Measurements from ENCODE around the gene RPH3AL.

RPH3AL gene, protein sequence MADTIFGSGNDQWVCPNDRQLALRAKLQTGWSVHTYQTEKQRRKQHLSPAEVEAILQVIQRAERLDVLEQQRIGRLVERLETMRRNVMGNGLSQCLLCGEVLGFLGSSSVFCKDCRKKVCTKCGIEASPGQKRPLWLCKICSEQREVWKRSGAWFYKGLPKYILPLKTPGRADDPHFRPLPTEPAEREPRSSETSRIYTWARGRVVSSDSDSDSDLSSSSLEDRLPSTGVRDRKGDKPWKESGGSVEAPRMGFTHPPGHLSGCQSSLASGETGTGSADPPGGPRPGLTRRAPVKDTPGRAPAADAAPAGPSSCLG

DNA sequence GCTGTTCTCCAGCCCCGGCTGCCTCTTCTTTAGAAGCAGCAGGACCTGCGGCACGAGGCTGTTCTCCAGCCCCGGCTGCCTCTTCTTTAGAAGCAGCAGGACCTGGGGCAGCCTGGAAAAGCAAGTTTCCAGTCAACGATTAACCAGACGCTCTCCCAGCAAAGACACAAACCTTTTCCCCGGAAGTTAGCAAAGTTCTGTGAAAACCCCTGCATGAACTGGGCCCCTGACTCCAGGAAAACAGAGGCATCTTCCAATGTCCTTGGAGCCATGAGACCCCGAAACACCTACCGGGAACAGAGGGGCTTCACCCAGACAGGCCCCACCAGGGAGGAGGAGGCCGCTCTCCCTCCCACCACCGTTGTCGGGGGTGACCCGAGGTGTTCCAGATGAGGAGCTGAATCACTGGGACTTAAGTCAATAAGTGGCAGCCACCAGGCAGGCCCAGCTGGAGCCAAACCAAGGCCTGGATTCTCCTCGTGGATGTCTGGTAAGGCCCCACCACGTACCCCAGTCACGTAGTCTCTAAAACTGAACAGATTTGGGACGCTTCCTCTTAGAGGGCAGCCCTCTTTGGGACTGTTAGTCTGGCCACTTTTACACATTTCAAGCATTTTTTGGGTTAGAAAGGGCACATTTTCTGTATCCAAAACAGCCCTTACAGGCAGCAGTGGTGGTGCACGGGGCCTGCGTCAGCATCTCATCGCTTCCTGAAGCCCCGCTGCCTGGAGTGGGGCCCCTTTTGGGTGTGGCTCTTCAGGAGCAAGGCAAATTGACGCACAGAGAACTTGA is at the start of gene RPH3AL:
Gene RPH3AL (minus strand): TSS at position 387 of the 792 bp plus-strand sequence. CDS start 25,264 bp downstream, outside the sequence.
- no peak for DNase-seq (ENCODE audit: low read depth)

DNA sequence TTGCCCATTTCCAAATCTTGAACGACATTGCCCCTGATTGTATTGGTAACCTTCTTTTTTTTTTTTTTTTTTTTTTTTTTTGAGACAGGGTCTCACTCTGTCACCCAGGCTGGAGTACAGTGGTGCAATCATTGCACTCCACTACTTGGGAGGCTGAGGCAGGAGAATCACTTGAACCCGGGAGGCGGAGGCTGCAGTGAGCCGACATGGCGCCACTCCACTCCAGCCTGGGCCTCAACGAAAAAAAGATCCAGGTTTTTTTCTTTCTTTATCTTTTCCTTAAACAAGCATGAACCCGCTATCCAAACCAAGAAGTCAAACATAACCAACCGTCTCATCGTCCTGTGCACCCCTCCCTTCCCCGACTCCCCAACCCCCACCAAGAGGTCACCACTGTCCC is 47.6 kb upstream of the RPH3AL start:
- DNase-seq (ENCODE audit: low read depth) = no peak

DNA sequence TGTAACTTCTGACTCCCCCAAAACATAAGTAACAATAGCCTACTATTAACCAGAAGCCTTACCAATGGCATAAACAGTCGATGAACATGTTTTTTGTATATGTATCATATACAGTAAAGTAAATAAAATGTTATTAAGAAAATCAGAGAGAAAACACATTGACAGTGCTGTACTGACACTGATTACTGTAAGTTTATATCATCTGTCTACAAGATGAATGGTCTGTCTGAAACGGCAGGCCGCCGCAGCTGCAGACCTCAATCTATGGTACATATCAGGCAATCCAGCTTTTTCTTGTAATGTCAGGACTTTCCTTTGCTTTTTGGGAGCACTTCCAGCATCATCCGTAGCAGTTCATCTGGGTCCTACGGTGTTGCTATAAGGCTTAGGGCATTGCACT is 44.2 kb upstream of the RPH3AL start:
- DNase-seq (ENCODE audit: low read depth) = no peak

DNA sequence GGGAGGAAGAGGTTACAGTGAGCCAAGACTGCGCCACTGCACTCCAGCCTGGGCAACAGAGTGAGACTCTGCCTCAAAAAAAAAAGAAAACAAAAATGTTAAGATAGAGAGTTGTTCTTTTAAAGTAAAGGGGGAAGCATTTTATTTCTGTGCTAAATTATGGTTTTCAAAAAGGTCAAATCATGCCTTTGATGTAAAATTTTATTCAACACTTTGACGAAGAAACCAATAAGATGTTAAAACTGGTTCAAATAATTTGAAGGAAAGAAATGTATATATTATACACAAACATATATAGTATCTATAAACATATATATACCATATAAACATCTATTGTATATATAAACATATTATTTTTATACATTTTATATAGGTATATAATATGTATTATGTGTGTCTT is 43.4 kb upstream of the RPH3AL start:
- DNase-seq (ENCODE audit: low read depth) = no peak

DNA sequence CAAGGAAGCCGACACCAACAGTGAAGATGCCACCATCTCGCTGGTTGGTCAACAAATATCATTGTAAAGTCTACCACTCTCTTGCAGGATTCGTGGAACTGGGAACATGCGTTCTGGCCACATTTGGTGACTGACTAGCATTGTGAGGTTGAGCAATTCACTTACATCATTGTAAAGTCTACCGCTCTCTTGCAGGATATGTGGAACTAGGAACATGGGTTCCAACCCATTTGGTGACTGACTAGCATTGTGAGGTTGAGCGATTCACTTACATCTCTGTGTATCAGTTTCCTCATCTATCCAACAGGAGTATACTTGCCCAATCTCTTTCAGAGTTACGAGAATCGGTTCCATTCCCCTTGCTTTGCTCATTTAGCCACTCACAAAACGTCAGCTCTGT is 42.6 kb upstream of the RPH3AL start:
- DNase-seq (ENCODE audit: low read depth) = no peak

DNA sequence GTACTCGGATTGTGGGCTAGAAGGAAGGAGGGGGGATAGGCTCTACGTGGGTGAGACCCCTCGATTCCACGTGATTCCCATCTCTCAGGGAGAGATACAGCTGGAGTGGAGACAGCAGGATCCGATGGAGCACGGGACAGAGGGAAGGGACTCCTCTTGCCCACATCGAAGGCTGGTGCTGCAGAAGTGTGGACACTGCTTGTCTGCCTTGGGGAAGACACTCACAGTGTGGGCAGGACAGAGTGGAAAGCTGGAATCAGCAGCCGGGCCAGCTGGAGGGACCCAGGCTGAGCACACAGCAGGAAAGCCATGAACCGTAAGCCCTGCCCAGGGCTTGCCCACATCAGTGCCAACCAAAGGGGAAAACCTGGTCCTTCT is 42.1 kb upstream of the RPH3AL start:
- DNase-seq (ENCODE audit: low read depth) = no peak

DNA sequence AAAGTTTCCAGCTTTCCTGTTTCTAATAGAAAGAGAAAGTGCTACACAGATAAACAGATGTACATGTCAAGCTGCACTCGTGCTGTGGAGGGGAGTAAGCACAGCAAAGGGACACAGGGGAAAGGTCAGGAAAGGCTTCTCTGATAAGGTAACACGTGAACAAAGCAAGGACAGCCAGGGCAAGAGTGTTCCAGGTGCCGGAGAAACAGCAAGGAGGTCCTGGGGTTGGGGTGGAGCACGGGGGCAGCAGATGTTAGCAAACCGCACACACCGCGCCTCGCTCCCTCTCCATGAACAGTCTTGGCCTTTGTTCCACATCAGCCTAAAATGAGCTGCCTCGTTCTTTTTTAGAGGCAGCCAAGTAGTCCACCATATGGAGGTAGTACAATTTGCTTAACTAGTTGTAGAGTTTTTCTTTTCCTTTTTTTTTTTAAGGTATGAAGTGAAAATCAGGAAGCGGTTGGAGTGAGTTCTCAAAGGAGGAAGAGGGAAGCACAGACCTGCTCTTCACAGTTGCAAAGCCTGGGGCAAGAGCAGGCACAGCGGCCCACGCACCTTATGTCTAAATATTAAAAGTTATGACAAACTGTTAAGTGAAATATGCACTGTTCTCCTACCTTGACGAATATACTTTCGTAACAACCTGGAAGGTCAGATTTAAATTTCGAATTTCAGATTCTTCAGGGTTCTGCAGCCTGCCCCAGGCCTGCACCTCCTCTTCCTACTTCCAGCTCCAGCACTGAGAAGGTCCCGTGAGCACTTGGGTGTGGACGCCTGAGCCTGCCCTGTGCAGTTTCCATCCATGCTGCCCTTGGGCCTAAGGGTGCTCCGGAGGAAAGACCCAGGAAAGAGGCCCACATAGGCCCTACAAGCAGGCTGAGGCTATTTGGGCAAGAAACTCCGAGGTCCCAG is 41.5 kb upstream of the RPH3AL start:
- DNase-seq (ENCODE audit: low read depth) = no peak

DNA sequence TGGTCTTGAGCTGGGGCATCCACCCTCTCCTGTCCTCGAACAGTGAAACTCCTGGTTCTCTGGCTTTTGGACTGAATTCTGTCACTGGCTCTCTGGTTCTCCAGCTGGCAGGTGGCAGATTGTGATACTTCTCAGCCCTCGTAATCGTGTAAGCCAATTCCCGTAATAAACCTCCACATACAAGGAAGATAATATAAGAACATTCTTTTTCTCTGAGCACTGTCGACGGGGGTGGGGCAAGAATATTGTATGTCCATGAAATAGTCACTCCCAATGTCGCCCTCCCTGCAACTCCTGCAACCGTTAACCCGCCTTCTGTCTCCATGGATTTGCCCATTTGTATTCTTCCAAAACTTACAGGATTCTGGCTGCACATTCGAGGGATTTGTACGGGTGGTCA is 39.2 kb upstream of the RPH3AL start:
- DNase-seq (ENCODE audit: low read depth) = no peak

DNA sequence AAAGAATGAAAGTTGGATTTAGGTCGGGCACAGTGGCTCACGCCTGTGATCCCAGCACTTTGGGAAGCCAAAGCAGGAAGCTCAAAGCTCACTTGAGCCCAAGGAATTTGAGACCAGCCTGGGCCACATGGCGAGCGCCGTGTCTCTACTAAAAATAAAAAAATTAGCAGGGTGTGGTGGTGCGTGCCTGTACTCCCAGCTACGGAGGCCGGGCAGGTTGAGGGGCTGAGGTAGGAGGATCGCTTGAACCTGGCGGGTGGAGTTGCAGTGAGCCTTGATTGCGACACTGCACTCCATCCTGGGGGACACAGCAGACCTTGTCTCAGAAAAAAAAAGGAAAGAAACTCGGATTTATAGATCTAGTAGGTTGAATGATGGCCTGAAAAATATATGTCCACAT is 37.4 kb upstream of the RPH3AL start:
- no peak for DNase-seq (ENCODE audit: low read depth)

DNA sequence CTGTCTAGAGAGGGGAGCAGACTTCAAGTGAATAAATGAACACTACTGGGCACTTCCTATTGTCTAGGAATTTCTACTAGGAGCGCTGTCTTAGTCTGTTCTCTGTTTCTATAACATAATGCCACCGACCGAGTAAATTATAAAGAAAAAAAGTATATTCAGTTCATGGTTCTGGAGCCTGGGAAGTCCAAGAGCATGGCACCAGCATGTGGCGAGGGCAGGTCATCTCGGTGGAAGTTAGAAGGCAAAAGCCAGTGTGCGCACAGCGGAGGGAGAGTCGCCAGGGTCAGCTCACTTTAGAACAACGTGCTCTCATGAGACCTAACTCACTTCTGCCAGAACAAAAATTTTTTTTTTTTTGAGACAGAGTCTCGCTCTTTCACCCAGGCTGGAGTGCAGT is 35.5 kb upstream of the RPH3AL start:
- no peak for DNase-seq (ENCODE audit: low read depth)

DNA sequence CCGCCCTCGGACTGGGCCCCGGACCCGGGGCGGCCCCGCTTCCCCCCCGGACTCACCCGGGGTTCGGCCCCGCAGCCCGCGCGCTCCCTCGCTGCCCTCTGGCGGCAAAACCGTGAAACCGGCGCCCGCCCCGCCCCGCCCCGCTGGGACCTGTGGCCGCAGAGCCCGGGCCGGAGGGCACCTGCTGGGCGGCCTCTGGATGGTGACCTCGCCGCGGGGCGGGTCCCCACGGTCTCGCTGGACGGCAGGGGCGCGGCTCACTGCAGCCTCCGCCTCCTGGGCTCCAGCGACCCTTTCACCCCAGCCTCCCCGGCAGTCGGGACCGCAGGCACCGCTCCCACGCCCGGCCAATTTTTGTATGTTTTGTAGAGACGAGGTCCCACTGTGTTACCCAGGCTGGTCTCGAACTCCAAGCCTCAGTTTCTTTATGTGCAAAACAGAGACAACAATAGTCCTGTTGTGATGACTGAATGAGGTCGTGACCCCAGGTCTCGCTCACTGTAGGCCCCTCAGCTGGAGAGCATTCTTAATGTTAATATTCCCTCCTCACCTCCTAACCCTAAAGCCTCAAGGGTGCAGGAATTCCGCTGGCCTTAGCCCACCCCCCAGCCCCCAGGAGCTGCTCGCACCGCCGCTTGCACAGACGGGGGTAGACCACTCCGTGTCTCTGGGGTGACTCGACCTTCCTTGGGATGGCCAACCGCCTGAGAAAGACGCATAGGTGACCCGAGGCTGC is 33.7 kb upstream of the RPH3AL start:
- DNase-seq (ENCODE audit: low read depth) = peak; percentile 18

DNA sequence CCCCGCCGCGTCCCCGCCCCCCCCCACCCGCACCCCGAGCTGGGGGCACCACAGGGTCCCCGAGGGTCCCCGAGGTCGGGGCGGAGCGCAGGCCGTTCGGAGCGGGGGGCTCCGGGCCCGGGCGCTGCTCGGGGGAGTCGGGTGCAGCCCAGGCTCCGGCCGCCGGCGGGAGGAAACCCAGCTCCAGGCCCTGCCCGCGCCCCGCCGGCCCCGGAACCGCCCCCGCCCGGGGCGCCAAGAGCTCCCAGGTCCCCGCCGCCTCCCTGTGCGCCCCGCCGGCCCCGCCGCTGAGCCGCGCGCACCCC is 33.2 kb upstream of the RPH3AL start:
- DNase-seq (ENCODE audit: low read depth) = no peak

DNA sequence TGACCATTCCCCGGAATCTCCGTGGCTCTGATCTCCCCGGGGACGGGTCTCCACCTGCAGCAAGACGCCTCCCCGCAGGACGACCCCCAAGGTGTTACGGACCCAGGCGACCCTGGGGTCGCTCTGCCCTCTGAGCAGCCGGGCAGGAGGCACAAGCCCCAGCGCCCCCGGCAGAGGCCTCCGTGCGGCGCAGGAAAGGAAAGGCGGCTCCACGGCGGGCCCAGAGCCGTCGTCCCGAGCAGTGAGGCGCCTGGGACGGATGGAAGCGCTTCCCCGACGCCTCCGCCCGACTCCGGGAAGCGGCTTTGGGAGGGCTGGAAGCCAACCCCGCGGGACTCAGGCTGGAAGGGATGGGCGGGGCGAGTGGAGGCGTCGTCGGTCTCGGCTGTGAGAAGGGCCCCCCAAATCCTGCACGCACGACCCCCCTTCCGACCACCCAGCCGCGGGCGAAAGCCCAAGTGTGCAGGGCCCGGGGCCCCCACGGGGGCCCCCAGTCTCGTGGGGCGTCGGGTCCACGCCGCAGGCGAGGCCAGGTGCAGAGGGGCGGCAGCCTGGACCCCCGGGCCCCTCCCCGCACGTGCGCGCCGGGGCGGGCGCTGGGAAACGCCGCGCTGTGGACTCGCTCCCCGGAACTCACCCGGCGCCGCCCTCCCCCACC is 32.7 kb upstream of the RPH3AL start:
- no peak for DNase-seq (ENCODE audit: low read depth)

DNA sequence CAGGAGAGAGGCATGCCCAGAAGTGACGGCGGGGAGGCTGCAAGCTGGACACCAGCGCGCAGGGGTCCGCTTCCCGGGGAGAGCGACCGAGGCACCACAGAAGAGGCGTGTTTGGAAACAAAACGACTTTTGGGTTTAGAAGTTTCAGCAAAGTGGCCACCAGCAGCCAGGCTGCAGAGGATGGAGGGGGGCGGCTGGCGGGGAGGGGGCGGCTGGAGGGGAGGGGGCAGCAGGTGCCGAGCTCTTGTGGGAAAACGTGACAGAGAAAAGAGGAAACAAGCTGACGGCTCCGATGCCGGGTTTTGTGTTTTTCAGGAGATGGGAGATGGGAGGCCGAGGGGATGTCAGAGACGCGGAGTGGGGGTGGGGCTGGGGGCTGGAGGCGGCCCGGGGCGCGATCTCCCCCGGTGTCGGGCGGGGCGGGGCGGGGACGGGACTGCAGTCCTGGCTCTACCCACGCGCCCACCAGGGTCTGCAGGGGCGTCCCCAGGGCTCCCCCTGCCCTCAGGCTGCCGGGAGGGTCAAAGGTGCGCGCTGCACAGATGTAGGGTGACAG is 32.1 kb upstream of the RPH3AL start:
- no peak for DNase-seq (ENCODE audit: low read depth)

DNA sequence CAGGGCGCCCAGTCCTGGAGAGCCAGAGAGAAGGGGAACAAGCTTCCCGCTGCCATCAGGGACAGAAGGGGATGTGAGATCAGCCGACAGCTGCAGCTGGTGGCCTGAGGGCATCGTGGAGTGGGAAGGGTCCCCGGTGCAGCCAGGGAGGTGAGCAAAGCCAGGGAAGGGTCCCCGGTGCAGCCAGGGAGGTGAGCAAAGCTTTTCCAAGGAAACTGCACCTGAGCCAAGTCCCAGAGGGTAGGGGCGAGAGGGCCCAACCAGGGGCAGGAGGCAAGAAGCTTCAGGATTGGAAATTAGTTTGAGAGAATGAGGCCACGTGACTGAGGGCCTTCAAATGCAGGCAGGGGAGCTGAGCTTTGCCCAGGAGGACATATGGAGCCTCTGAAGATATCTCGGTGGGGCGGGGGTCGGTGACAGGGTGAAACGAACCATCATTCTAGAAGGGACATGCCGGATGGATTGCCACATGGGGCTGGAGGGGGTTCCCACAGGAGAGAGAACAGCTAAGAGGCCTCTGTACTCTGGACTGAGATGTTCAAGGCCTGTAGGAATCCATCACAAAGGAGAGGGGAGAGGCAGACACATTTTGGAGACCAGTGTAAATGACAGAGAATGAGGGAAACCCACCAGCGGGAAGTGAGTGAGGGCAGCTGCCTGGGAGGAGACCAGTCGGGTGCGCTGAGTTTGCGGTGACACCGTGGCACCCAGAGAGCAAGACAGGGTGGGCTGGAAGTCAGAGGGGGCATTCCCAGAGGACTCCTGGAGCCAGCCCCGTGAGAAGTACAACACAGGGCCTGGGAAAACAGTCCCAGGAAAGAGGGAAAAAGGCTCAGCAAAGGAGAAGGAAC is 31.4 kb upstream of the RPH3AL start:
- no peak for DNase-seq (ENCODE audit: low read depth)

DNA sequence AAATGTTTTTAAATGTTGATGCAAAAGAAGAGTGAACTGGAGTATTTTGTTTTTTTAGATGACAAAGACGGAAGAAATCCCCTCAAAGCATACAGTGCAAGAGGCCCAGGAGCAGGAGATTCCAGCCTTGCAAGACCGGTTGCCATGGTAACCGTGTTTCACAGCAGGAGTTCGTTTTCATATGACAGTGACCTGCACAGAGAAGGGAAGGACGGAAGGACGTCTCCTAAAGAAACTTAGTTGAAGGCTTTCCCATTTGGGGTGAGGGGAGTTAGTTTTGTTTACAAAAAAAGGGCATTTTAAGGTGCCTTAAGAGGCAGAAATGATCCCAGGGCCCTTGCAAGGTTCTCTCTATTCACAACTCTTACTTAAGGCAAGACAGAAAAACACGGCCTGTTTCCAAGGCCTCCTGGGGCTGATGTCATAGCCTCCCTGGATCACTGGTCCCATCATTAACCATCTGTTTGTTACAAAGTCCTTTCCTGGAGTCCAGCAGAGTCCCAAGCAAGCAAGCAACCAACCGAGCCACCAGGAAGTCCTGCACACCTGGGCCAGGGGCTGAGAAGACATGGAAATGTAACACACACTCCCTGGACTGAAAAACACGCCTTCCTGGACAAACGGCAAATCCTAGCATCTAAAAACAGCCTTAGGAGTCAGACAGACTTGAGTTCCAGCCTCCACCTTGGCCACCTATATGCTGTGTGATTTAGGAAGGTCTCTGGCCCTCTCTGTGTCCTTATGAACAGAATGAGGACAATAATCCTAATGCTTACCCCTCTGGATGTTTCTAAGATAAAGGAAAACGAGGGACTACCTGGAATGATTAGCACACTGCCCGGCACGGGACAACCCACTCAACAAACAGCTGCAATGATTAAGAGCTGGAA is 30.3 kb upstream of the RPH3AL start:
- DNase-seq (ENCODE audit: low read depth) = peak; percentile 14

DNA sequence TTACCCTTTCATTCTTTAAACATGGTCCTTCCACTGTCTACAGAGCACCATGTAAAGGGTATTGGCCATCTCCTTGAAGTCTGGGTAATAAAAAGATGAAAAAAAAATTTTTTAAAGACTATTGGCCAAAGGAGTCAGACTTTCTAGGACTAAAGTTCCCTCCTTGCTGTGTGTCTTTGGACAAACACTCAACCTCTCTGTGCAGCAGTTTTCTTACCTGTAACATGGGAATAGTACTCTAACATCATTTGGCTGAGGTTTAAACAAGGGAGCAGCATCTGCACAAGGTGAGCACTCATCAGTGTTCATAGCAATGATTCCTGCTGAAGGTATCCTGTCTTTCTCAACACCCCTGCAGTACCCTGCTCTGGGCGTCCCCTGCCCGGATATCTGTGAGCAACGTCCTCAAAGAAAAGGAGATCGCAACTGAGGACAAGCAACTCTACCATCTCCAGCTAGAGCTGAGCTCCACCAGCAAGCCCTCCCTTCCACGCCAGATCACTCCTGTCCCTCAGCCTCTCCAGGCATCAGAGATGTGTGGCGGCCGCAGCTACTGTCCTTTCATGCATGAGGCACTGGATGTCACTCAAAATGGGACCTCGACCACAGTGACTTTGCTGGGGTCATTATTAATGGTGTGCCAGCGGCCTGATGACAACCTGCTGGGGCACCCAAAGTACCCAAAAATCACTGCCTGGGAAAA is 29.5 kb upstream of the RPH3AL start:
- no peak for DNase-seq (ENCODE audit: low read depth)

DNA sequence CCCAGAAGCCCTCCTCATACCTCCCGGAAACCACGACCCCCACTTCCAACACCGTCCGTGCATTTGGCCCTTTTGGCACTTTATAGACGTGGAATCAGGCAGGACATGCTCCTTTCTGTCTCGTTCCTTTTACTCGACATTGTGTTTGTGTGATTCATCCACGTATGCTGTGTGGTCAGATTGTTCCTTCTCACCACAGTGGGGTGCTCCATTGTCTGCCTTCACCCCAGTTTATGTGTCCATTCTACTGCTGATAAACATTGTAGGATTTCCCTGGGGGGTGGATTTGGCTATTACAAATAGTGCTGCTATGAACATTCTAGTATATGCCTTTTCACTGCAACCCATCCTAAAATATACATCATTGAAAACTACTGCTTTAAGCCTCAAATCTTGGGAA is 28.9 kb upstream of the RPH3AL start:
- no peak for DNase-seq (ENCODE audit: low read depth)
